ENCODE measurements around the gene GLTPD2. TPM values are rescaled to one million over a fixed set of nuclear protein-coding genes. Genes with fewer than 3 reads are reported as not detected.

GLTPD2 gene
- total RNA-seq, 1 experiment from 2014 or later: not detected

DNA sequence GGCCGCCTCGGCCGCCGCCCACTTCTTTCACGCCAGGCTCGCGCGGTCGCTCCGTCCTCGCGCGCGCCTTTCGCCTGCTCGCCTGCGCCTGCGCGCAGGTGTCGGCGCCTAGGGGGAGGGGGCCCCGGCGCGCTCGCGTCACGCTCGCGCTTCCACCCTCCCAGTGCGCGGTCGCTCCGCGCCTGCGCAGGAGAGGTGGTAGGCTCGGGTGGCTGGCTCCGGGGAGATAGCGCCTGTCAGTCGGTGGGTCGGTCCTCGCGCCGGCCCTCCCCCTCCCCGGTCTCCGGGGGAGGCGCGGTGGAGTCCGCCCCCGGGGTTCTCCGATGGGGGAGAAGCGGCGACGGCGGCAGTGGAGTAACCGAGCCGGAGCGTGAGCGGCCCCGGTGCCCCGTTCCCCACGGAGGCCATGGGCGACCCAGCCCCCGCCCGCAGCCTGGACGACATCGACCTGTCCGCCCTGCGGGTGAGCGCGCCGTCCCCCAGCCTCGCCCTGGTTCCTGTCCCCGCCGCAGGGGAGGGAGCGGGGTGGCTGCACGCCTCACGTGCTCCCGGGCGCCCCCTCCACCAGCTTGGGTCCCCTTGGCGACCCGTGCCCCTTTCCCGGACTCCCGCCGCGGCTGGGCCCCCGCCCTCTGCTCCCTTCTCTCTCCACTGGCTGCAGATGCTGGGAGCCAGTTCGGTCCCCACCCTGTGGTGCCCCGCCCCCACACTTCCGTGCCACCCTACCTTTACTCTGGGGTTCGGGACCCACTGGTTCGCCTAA, 44.6 kb downstream of the GLTPD2 start, which contains the start of gene MINK1 (continued):
- peak; percentile 54; the same call in 1 of the 2 replicates for TF ChIP-seq EGR1 (IDR thresholded peaks at IDR 0.05; ENCODE audit: low read depth)
- no peak for TF ChIP-seq SP1 (IDR thresholded peaks at IDR 0.05; ENCODE audit: low read depth)
- TF ChIP-seq RAD21 (IDR thresholded peaks at IDR 0.05; ENCODE audit: low read depth): no peak
- TF ChIP-seq ZFX (IDR thresholded peaks at IDR 0.05): peak; percentile 37; the same call in 1 of the 2 replicates

DNA sequence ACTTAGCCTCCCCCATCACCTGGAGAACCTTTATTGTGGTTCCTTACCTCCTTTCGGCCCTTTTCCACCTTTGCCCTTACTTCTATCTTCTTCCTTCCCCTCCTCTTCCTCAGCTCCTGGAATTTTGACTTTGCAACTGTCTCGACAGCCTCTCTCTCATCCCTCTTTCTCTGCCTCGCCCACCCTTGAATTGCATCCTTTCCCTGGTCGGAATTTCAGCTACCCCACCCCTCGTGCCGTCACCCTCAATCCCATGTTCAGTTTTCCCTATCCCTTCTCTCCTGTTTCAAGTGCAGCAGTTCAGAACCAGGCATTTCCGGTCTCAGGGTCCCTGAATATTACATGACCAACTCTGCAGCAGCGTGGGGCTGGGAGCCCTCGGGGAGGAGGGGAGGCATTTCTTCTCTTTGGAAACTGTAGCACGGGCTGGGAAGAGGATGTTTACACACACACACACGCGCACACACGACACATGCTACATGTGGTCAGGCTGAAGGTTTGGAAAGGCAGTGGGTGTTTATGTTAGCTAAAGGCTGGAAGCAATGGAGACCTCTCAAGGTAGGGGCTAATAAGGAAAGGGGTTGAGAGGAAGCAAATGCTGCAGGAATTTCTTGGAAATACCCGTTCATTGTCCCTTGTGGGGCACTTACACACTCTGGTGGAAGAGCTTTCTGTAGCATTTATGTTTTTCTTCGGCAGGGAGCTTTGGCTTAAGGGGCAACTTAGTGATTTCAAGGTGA, 45.3 kb downstream of the GLTPD2 start:
- Histone ChIP-seq H3K9me2 (ENCODE audit: insufficient read depth) (no peaks in the 10 kb centered on the region), H3K36me3 (ENCODE audit: control insufficient read depth in 1 of 2, insufficient read depth in 2 of 2, low read length in 2 of 2) (peaks cover 3 to 13% of the 10 kb centered on the region in 2 experiments; a peak in 1 of 4 replicates), H2AFZ (ENCODE audit: low read depth, low read length, poor library complexity, severe bottlenecking) (no peak overlapping the region), H3K4me3 (replicated peaks in 1 of 2; ENCODE audit: low read depth in 1 of 2, low read length in 2 of 2) (peak overlapping the region; percentile 71 to 93), H3K9me3 (ENCODE audit: control insufficient read depth in 1 of 2, insufficient read depth in 1 of 2, low read depth in 1 of 2, low read length in 2 of 2) (no peaks in the 10 kb centered on the region), H4K20me1 (ENCODE audit: insufficient read depth) (no peaks in the 10 kb centered on the region; the same call in 1 of the 2 replicates), H3K4me2 (ENCODE audit: low read length) (peak overlapping the region; percentile 71), H3K9ac (ENCODE audit: low read length) (peak overlapping the region; percentile 78), H3K27me3 (ENCODE audit: insufficient read depth, low read length) (no peaks in the 10 kb centered on the region), H3K4me1 (ENCODE audit: control insufficient read depth in 1 of 2, insufficient read depth in 2 of 2, low read length in 2 of 2) (peaks cover 16 to 24% of the 10 kb centered on the region in 2 experiments), H3K27ac (ENCODE audit: low read depth, low read length) (peak overlapping the region; percentile 98), H3K79me2 (ENCODE audit: insufficient read depth, low read length) (peaks cover 57% of the 10 kb centered on the region)
- ChIA-PET CTCF (interaction anchor here (0.8 kb wide), 1 partner anchor 102 kb away, joined by 3 read pairs; the partner anchor contains the start of gene MED11), POLR2A (no interaction called here), RAD21 (ENCODE audit: low non-redundant PET in 1 of 2, low total read pairs in 2 of 2, uncharacterized antibody in 2 of 2, unreplicated experiment in 2 of 2) (no interaction called here)
- TF ChIP-seq SIN3A (IDR thresholded peaks at IDR 0.05; ENCODE audit: low read depth) (peak; percentile 11; the same call in 1 of the 2 replicates), TCF7L2 (IDR thresholded peaks at IDR 0.05; ENCODE audit: borderline replicate concordance, extremely low read depth, insufficient read depth, insufficient read length) (no peak)
- DNase-seq (ENCODE audit: low read depth, low spot score) (no peak), ATAC-seq (no peak)
- TSS peak; percentile 51 for BruUV-seq (replicated peaks)
- intact Hi-C loops (cut with micrococcal nuclease): loop anchor here (10.0 kb wide), 1 partner anchor 51 kb away; no protein-coding TSS in a partner anchor

Data from HCT116 (cell line).